GM20000 (cell line): ENCODE results near the gene KLHL2.

Experiments
- DNase-seq: peaks from one replicate; pipeline ENCODE4 v3.0.0; 2012; ENCODE audit warnings: low spot score
- TF ChIP-seq, protein P1 (sequence below): IDR thresholded peaks from 2 replicates; pipeline ENCODE4 v1.5.1; 2012; ENCODE audit warnings: mild to moderate bottlenecking, control low read depth; ENCODE audit errors: extremely low read depth, missing control alignments

The KLHL2 gene

DNA sequence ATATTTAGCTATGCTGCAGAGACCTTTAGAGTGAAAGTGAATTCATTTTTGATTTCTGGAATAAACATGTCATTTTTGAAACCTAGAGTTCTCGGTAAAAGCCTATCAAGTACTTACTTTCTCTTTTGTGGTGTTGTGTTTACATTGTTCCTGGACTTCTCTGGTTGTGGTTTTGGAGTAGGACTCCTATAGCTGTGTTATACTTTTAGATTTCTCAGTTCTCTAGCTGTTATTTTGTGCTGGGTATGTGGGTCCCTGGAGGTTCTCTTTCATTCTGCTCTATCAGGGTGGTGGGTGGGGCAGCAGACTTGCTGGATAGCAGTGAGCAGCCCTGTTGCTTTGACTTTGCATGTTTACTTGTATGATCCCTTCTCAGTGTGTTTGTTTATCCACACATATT is 94.5 kb downstream of the KLHL2 start:
- peak; percentile 30 for DNase-seq

DNA sequence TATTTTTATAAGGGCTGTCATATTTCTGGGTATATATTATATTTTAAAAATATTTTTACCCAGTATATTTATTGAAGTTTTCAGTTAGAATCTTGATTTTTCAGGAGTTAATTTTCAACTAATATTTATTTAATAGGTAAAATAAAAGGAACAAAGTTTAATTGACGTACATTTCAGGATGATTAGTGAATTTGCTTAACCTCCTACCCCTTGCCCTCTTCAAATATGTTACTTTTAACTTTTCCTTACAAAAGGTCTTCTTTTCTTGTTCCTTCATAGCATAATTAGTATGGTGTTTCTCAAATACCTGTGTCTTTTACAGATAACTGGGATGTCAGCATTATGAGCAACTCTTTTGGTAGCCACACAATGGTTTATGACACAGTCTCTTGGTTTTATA is 95.3 kb downstream of the KLHL2 start:
- TF ChIP-seq, protein P1, sequence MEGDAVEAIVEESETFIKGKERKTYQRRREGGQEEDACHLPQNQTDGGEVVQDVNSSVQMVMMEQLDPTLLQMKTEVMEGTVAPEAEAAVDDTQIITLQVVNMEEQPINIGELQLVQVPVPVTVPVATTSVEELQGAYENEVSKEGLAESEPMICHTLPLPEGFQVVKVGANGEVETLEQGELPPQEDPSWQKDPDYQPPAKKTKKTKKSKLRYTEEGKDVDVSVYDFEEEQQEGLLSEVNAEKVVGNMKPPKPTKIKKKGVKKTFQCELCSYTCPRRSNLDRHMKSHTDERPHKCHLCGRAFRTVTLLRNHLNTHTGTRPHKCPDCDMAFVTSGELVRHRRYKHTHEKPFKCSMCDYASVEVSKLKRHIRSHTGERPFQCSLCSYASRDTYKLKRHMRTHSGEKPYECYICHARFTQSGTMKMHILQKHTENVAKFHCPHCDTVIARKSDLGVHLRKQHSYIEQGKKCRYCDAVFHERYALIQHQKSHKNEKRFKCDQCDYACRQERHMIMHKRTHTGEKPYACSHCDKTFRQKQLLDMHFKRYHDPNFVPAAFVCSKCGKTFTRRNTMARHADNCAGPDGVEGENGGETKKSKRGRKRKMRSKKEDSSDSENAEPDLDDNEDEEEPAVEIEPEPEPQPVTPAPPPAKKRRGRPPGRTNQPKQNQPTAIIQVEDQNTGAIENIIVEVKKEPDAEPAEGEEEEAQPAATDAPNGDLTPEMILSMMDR, result no peak

More for the DNA sequence above, 94.5 kb downstream of the KLHL2 start:
- TF ChIP-seq, protein P1, result no peak

DNA sequence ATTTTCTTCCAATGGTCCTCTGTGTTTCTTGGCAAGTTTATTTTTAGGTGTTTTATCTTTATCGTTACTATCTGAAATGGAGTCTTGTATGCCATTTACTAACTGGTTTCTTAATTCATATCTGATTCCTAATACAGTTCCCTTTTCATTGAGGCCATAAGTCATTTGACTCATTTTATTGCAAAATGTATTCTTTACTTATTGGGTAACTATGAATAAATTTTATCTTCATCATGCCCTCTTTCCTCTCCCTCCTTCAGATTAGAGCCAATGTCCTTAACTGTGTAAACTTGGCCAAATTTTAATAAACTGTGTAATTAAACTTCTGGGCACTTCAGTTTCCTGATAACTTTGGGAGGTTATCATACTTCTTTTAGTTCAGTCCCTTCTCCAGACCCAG is 100.8 kb downstream of the KLHL2 start:
- DNase-seq, result no peak
- TF ChIP-seq, protein P1, result no peak

More for the DNA sequence above, 95.3 kb downstream of the KLHL2 start:
- no peak for DNase-seq

DNA sequence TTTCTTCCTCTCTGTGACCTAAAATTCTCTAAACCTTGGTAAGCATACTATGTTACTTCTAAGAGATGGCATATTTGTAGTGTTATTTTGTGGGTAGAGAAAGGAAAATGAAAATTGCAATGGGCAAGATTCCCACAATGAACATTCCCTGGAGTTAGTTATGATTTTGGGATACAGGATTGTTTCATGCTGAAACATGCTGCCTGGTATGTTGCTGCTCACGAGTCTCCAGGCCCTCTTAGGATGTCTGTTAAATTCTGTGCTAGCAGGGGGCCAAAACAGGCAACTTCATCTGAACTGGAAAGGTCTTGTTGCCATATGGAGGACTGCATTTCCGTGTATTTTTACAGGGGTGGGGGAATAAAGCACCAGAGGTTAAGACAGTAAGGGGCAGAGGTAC is 101.2 kb downstream of the KLHL2 start:
- no peak for DNase-seq
- TF ChIP-seq, protein P1, result no peak

DNA sequence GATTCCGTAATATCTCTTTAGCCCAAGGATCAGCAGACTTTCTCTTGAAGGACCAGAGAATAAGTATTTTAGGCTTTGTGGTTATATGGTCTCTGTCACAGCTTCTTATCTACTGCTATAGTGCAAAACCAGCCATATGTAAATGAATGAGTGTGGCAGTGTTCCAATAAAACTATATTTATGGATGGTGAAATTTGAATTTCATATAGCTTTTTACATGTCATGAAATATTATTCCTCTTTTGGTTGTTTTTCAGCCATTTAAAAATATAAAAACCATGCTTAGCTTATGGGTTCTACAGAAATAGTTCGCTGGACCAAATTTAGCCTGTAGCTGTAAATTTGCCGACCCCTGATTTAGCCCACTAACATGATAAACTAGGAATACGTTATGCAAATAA is 102.1 kb downstream of the KLHL2 start:
- TF ChIP-seq, protein P1, result no peak
- DNase-seq, result no peak

DNA sequence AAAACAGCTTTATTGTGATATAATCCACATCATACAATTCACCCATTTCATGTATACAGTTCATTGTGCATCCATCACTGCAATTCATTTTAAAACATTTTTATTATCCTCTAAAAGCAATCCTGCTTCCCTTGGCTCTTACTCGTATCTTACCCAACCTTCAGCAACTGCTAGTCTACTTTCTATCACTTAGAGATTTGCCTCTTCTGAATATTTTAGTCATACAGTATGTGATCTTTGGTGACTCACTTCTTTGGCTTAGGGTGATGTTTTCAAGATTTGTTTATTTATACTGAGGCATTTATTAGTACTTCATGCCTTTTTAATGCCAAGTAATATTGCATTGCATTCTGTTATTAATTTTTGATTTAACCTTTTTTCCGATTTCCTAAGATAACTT is 105.1 kb downstream of the KLHL2 start:
- no peak for DNase-seq
- TF ChIP-seq, protein P1, result no peak

DNA sequence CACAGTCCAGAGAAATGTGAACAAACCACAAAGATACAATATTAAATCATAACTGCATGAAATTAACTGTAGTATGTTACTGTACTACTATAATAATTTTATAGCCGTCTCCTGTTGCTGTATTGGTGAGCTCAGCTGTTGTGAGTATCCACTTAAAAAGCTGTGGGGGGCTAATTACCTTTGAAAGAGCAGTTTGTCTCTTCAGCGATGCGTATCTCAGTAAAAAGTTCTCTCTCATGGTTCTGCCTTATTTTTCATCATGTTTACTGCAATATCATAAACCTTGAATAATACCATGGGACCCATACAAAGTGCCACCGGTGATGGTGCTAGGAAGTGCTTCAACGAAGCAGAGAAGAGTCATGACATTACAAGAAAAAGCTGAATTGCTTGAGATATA is 111.7 kb downstream of the KLHL2 start:
- DNase-seq, result no peak
- TF ChIP-seq, protein P1, result no peak
